Measurements from ENCODE around the gene ZDHHC20.

ZDHHC20 gene

DNA sequence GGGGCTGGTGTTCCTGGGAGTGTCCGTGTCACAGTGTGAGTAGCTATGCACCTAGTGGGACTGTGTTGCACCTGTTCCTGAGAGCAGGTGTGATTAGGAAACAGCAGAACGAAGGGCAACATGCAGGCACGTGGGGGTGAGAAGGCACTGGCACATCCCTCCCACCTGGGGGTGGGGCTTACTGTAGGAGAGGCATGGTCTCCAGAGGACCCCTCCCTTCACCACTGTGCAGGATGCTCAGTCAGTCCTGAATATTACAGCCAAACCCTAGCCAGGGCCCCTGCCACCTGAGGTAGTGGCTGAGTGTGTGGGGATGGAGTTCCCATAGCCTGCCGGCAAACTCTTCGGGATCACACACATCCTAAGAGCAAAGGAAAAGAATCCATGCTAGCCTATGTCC lies 99.2 kb downstream of the ZDHHC20 start:
- no peak for DNase-seq

DNA sequence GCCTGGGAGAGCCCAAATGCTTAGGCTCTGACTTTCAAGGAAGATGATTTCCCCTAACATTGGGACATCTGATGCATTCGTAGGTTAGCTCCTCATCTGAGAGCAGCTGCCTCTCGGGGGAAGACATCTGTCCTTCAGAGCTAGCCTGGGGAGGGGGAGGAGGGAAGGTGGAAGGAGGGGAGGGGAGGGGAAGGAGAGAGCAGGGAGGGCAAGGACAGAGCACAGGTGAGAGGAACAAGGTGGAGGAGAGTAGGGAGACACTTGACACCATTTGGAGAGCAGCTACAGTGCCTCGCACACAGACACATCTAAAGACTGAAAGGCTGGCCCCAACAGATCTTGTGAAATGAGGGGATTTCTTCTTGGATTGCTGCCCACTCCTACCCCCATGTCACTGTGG lies 103.8 kb downstream of the ZDHHC20 start:
- DNase-seq = no peak

DNA sequence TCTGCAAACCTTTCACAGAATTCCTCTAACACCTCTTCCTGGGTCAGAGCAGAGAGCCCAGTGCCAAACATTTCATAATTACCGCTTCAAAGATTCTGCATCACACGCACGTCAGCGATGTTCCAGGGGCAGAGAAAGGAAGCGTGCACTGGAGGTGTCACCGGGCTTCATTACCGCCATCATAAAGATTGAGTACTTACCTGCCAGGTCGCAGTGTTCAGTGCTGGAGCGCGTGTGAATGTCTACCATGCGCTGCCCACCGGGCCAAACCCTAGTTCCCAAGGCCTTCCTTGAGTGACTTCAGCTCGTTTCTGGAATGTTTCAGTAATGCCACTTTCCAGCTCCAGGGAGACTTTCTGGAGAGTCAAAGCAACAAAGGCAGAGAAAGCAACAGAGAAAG lies 104.4 kb downstream of the ZDHHC20 start:
- DNase-seq = no peak

DNA sequence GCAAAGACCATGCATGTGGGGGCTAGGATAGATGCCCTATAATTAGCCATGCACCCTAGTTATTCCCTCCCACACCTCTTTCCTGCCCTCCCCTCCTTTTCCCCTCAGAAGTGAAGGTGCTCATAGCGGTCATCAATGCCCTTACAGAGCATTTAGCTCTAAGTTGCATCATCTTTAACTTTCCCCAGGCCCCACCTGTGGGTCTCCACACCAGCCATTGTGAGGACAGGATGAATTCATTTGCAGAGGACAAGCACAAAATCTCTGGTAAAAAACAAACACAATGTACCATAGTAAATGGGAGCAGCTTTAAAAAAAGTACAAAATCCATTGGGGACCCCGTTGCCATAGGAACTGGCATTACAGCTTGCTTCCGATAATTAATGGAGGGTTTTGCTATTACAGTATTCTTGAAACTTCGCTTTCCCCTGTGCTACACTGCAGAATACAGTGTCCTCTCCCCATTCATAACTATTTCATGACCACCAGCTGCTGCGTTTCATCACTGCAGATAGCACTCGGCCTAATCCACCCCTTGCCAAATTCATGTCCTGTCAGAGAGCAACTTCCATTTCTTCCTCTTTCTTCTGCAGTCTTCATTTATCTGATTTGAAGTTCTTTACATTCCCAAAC lies 110.5 kb downstream of the ZDHHC20 start:
- DNase-seq = no peak

DNA sequence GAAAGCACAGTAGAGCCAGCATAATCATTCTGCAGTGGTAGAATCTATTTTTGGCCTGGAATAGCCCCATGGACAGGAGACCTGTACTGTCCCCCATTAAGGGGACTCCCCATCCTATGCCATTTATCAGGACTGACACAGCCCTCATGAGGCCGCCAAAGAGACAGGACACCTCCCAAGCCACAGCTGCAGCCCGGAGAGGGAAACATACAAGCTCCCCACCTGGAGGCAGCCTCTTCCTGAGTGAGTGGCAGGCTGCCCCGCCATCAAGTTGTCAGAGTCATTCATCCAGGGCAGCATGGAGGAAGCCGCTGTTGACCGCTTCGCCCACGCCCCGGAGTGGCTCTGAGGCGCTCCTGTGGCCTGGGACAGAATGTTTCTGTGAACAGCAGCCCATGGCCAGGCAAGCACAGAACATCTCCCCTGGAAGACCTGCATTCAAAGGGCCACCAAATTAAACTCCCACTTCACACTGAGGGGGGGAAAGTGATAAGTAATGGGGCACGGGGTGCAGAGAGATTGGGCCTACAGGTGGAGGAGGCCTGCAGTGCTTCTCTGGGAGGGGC lies 111.3 kb downstream of the ZDHHC20 start:
- DNase-seq = no peak

DNA sequence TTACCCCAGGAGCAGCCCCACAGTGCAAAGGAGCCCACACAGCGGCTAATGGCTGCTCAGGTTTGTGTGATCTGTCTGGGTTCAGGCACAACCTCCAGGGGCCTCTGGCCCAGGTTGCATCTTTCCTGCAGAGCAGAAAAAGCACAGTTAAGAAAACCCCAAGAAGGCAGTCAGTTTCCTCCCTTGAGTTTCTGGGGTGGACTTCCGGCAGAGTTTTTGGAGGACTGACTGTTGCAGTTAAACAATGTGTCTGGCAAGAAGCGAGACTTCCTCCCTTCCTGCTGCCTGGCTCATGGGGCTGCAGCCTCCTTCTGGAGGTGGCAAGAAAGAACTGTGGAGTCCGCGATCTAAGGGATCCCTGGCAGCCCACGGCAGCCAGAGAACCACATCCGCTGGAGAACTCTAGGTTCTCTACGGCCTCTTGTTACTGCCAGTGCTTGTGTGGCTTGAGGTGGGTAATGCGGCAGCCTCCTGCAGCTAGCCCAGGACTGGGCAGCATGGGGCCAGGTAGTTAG lies 114.4 kb downstream of the ZDHHC20 start:
- DNase-seq = no peak

DNA sequence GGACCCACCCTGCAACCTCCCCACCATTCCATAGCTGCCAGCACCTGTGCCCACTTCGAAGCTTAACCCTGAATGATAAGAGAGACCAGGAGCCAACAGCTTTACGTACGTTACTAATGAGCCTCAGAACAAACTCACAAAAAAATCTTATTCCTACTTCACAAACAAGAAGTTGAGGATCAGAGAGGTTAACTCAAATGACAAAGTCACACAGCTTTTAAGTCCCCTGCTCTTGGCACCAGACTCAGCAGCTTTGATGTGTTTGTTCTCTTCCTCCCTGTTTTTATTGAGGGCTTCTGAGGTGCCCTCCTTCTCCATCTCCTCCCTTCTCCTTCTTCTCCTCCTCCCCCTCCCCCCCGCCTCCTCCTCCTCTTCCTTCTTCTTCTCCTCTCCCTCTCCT lies 115.4 kb downstream of the ZDHHC20 start:
- DNase-seq = no peak

DNA sequence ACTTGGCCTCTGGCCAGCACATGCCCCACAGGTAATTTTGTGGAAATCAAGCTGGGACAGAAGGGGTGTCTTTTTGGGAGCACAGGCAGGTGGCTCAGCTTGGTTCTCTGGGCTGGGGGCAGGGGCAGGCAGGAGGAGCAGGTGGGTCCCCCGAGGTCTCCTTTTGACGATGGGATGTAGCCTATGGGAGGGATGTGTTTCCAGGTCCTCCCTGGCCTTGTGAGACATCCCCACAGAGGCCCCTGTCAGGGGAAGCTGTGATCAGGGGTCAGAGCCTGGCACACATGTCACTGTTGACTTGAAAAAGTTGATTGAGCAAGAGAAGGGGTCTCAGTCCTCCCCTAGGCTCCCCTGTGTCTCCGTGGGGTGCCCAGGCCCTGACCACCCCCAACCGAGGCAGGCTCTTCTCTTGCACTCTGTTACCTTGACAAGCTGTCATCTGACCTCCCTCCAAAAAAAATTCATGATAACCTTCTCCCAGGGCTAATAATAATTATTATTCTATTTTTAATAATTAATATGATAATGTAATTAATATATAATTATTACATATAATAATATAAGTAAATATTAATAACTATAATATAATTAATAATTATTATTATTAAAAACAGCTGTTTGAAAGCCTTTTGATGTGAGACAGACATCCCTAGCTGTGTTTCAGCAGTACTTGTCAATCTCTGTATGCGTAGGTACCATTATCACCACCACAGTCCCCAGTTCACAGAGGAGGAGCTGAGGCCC lies 116.2 kb downstream of the ZDHHC20 start:
- no peak for DNase-seq

DNA sequence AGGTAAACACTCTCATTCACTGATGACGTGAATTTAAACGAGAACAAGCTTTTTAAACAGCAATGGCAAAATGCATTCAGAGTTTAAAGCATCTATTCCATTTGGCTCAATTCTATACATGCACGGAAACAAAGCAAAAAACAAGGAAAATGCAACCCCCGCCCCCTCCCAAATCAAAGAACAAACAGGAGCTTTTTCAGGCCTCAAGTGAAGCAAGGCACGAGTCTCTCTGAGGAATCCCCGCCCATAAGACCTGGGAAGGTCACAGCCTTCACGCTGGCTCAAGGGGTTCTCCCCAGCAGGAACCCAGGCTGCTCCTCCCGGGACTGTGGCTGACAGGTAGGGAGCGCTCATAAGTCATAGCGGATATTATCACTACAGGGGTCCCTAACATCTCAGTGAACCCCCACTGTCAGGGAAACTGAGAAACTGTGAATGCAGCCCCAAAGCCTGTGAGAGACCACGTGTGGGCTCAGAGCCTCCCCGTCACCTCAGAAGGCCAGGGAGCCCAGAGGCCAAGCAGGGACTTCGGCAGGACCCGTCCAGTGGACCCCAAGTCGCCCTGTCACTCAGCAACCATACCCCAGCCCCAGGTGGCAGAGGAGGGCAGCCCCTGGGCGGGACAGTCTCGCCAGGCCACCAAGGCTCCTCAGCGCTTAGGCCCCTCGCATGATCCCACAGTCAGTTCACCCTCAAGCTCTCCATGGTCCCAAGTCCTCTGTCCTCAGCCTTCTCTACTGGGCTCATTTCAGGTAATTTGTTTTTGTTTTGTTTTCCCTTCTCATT lies 117.3 kb downstream of the ZDHHC20 start:
- DNase-seq = no peak

DNA sequence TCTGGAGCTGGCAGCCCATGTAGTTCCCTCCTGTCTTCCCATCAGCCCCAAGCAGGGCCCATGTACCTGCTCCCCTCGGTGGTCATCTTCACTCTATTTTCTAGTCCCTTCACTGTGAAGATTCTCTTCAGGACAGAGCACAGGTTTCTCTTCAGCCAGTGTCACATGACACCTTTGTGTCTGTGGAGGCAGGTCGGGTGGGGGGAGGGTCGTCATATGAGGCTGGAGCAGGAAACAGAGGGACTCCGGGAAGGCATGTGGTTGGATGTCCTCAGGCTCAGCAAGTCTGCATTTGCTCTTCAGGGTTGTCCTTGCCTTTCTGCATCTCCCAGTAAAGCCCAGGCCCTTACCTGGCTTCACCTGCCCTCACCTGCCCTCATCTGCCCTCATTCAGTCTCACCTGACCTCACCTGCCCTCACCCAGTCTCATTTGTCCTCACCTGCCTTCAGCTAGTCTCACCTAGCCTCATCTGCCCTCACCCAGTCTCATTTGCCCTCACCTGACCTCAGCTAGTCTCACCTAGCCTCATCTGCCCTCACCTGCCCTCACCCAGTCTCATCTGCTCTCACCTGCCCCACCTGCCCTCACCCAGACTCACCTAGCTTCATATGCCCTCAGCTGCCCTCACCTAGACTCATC lies 120.3 kb downstream of the ZDHHC20 start:
- DNase-seq = no peak

DNA sequence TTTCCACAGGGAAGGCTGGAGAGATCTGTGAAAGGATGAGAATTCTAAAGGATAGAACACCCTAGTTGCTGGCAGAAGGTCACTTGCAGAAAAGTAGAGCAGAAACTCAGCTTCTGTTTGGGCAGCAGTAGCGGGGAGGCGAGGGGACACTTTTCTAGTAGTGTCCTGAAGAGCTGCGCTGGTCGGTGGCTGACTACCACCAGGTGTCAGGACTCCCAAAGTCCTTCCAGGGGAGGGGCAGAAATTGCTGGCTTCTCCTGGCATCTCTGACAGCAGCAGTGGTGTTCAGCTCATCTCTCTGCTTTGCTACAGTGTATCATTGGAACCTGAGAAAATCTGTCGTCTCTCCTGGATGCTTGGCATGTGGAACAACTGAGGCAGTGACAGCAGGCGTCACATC lies 120.9 kb downstream of the ZDHHC20 start:
- DNase-seq = no peak

DNA sequence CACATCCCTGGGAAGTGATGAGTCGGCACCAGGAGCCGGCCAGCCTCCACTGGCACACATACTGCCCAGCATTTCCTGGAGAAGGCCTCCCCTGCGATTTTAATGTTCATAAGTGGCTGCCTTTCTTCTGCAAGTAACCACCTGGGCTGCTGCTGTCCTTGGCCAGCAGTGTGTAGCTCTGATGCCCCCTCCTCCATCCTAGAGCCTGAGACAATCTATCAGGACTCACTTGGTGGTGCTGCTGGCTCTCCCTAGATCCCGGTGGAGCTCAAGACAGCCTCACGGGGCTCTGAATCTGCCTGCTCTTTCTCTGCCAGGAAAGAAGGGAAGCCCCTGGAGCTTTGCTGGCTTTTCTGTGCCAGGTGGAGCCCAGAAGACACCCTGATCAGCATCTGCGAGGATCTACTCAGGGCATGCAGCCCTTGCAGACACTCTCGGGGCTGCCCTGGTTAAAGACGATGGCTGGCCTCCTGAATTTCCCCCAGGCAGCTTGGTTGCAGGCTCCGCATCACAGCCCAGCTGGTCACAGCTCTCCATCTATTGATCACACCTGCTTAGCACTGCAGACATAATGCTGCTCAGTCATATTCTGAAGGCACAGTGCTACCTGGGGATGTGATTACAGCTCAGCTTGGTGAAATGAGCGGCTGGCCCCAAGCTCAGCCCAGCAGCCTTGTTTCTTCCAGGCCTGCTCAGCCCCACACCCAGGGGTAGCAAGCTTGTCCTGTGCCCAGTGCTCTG lies 122.3 kb downstream of the ZDHHC20 start:
- DNase-seq = no peak

DNA sequence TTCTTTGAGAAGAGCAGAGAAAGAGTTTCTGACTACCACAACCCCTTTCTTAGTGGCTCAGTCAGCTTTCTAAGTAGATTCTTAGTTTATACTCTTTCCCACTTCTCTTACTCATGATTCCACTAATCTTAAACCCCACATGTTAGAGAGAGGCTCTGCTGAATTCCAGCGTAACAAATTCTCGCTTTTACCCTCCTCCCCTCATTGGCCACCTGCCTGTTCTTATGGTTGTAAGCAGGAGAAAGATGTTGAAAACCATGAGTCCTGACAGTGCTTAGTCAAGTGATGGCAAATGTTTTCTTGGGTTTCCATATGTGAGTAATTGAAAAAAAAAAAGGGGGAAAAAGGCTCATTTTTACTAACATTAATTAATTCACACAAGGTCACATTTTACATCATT lies 125.9 kb downstream of the ZDHHC20 start:
- DNase-seq = no peak

DNA sequence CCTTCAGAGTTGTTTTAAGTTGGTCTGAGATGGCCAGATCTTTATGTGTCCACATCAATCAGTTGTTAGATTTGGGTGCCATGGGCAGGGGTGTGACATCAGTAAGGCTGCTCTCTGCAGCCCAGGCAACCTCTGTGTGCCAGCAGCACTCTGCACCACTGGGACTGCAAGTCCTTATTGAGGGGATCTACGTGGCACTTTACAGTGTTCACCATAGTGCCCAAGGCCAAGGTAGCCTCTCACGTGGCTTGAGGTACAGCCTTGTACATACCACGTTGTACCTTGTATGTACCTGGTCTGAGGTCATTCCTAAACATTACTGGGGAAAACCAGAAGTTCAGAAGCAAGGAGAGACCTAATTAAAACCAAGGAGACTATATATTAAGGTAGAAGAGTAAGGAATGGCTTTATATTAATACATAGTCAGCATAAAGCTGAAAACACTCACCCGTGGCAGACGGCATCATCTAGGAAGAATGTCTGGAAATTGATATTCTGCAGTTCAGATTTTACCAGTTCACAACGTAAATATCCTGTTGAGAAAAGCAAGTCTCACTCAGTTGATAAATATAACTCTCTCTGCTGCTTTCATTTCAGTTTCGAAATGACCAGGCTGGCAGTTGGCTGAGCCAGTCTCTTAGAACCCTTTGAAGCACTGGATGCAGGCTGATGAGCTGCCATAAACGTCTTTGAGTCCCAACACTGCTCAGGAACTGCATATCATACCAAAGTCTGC lies 128.8 kb downstream of the ZDHHC20 start:
- DNase-seq = no peak

DNA sequence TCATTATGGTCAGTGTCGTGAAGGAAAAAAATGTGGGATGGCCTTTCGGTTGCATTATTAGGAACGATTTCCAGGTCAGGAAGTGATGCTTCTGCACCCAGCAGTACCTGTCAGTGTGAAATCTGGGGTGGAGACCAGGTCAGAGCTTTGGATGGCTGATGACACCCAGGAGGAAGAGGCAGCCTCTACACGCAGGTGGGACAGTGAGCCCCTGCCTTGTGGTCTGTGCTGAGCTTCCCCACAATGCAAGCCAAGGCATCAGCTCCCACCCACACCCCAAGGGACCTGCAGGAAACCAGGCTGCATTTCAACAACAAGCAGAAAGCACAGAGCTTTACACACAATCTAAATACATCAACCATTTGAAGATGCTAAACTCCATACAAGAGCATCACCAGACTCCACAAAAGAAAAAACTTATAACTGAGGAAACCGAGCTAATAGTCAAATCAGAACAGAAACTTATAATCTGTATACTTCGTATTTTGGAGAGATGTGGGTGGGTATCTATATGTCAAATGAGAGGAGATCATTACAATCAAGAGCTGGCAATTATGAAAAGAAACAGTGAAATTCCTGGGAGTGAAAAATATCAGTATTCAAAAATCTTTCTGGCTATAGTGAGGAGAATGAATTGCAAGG lies 130.1 kb downstream of the ZDHHC20 start:
- DNase-seq = no peak

DNA sequence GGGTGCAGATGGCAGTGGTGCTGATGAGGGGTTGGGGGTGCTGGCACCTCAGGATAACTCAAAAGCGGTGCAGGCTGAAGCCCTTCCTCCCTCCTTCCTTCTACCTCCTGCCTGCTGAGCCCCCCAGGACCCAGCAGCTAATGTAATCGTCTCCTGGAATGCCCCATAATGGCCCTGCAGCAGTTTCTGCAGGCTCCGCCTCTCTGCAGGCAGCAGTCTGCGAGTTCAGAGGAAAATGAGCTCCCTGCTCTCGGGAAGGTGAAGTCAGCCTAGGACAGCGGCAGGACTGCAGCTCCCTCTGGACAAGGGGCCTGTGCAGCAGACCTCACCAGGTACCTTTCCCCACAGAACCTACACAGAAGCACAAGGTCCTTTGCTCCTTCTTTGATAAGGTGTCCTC lies 130.9 kb downstream of the ZDHHC20 start:
- DNase-seq = no peak

DNA sequence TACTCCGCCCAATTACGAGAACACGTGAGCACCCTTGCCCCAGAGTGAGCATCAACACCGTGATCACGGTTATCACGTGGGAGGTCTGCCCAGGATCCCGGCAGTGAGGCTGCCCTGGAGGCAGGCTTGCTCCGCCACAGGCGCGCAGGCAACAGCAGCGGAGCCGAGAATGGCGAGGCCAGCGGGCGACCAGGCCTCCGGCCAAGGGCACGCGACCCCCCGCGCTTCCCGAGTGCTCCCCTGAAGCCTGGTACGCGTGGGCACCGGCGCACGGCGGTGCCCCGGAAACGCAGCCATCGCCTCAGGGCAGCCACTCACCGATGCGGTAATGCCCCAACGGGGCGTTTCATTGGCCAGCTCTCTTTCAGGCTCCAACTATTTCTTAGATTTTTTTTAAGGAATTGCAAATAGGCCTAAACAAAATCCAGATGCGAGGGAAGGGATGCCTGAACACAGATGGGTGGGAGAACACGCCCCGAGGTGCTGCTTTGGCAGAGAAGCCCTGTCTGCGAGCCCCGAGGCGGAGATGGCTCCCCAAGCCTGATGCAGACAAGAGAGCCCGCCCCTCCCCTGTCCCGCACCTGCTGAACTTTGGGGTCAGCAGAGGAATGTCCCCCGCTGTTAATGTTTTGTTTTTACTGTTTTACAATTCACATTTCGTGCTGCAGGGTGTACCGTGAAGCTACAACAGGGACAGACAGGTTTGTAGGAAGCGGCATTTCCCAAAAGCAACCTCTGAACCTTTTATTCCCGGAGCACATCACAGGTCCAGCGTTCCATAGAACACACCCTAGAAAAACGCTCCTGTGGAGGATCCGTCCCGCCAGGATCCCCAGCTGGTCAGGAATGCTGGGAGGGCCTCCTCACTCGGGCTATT lies 132.7 kb downstream of the ZDHHC20 start:
- DNase-seq = no peak

DNA sequence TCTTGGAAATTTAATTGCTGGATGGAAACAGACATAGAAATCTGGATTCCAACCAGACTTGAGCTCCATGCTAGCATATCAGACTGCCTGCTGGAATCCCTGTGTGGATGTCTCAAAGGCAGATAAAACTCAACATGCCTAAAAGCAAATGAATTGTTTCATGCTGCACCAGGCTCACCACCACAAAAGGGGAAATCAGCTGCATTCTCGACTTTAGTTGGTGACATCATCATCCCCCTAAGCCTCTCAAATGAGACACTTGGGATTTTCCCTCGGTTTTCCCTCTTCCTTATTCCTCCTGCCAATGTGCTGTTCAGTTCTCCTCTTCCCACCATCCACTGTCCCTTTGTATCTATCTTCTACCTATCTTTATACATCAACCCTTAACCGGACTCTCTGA lies 134.3 kb downstream of the ZDHHC20 start:
- DNase-seq = no peak

DNA sequence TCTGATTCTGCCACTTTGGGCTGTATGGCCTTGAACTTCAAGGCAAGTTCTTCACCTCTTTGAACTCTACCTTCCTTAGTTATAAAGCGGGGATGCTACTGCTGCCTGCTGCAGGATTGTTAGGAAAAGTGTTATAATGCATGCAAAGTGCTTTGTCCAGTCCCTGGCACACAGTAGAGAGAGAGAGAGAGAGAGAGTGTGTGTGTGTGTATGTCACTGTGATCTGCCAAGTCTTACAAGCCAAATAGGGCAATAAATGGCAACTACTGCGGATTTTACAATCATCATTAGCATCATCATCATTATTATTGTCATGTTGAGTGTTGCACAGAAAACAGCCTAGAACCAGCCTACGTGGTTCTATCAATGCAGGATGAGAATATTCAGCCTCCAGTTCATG lies 136.1 kb downstream of the ZDHHC20 start:
- no peak for DNase-seq

Measured in NCI-H1092 (cell line).